G401.6 (cell line): ENCODE results near the gene PRSS12.
"Not testable (repeated sequence)": the region's sequence is repeated elsewhere in the genome, so short reads cannot be mapped to it uniquely, and the experiment has no call there.

Experiments
- FAIRE-seq: peaks from 2 replicates; lab custom pipeline; 2012; peaks lifted over from hg19 to GRCh38; lab: Jason Lieb, UNC

The PRSS12 gene, protein sequence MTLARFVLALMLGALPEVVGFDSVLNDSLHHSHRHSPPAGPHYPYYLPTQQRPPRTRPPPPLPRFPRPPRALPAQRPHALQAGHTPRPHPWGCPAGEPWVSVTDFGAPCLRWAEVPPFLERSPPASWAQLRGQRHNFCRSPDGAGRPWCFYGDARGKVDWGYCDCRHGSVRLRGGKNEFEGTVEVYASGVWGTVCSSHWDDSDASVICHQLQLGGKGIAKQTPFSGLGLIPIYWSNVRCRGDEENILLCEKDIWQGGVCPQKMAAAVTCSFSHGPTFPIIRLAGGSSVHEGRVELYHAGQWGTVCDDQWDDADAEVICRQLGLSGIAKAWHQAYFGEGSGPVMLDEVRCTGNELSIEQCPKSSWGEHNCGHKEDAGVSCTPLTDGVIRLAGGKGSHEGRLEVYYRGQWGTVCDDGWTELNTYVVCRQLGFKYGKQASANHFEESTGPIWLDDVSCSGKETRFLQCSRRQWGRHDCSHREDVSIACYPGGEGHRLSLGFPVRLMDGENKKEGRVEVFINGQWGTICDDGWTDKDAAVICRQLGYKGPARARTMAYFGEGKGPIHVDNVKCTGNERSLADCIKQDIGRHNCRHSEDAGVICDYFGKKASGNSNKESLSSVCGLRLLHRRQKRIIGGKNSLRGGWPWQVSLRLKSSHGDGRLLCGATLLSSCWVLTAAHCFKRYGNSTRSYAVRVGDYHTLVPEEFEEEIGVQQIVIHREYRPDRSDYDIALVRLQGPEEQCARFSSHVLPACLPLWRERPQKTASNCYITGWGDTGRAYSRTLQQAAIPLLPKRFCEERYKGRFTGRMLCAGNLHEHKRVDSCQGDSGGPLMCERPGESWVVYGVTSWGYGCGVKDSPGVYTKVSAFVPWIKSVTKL

DNA sequence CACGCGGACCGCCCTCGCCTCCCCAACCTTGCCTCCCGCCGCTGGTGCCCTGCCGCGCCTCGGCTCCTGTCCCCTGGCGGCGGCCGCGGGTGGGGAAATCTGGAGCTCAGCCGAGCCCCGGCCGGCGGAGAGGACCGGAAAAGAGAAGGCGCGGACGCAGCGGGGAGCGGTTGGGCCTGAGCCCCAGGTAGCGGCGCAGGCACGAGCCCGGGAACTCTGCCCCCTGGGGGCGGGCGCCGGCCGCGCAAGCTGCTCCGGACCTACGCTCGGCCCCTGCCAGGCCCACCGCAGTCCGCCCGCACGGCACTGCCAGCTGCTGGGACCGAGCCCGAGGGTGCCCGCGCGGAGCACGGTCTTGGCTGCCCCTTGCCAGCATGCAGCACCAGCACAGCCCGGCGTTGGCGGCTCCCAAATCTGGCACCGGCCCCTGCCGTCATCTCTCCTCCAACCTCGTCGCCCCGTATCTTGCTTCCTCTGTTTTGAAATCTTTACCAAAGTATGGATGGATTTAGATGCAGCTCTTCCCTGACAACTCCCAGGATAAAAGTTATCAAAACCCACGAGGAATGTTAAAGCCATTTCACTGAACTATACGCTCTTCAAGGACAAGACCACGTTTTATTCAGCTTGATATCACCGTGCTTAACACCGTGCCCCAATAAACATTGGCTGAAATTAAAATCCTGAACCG is at the start of gene PRSS12:
Gene PRSS12, minus strand, starts transcription at position 161 of the 691 bp plus-strand sequence. CDS start 283 bp downstream, outside the sequence.
- no peak for FAIRE-seq

GRCh38 chr4:118400356-118400755 is 47.6 kb upstream of the PRSS12 start:
- FAIRE-seq: no peak

DNA sequence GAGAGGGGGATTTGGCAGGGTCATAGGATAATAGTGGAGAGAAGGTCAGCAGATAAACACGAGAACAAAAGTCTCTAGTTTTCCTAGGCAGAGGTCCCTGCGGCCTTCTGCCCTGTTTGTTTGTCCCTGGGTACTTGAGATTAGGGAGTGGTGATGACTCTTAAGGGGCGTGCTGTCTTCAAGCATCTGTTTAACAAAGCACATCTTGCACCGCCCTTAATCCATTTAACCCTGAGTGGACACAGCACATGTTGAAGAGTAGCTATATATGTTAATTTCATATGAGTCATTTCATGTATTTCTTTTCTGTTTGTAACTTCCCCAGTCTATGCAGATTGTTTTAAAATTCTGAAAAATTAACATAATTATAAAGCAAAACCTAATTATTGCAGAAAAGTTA is 47.1 kb upstream of the PRSS12 start:
- not testable (repeated sequence) for FAIRE-seq

DNA sequence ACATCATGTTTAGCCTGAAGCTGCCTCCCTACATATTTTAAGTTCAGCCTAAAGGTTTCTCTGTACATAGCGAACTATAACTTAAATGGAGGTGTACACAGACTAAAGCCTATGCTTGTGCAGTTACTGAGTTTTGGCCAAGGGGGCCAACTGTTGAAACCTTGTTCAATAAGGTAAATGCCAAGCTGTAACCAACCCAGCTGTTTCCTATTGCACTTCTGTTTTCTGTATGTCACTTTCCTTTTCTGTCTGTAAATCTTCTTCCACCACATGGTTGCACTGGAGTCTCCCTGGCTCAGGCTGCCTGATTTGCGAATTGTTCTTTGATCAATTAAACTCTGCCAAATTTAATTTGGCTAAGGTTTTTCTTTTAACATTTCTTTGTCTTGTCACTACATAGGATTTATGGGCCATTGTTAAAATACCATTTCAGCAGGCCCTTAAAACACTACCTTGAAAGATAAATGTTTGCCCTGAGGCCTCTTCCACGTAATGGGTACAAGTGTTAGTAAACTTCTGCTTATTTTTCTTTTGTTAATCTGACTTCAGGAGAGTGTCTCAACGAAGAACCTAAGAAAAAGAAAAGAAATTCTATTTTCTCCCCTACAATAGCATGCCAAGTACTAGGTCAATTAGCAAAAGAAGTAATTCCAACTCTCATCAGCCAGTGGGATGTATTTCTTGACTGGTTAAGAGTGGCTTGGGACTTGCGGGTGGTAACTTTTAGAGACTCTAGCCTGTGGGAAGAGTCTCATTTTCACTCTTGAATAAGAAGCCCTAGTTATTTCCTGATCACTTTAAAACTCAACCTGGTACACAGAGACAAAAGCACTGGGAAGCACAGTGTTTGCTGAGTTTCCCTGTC is 45.7 kb upstream of the PRSS12 start:
- FAIRE-seq: no peak

DNA sequence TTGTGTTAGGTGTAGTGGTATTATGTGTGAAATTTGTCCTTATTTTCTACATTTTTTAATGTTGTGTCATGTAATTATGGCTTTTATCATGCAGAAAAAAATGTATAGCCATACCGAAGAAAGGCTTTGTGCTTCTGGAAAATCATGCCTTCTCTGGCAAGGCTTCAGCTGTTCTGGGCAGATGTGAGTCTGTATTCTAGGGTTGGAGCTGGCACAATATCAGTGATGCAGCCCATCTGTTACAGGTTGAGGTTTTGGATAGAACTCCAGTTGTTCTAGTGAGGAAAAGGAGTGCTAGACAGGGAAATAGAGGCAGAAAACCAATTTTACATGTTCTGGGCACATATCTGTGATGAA is 44.8 kb upstream of the PRSS12 start:
- no peak for FAIRE-seq

DNA sequence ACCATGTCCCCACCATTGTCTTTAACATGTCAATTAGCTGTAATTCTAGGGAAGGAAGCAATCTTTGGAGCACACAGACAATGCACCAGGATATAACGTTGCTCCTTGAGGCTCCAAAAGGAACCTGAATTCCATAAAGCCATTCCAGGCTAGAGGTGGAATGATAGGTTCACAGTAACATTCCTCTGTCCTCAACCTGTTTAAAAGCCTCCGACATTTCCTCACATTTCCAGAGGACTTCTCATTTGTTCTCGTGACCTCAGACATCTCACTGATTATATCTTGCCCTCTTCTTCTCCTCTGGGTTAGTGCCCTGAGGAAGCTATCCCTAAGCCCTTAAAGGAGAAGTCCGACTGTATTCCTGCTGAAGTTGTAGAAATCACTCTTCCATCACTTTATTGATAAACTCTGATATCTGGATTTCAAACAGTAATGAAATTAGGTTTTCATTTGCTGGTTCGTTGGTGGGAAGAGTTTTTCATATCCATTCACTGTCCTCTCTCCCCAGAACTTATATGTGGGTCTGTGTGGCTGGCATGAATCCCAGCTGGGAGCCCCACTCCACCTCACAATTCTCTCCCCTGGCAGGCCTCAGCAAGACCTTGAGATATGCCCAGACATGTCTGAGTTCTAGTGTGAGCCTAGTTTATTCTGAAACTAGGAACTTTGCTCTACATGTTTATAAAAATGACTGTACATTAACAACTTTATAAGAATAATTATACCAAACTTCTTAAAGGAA is 44.2 kb upstream of the PRSS12 start:
- FAIRE-seq: no peak

- no peak for FAIRE-seq
These were observed 42.3 kb upstream of the PRSS12 start for GRCh38 chr4:118395057-118395644.

GRCh38 chr4:118392509-118392908 is 39.7 kb upstream of the PRSS12 start:
- not testable (repeated sequence) for FAIRE-seq

DNA sequence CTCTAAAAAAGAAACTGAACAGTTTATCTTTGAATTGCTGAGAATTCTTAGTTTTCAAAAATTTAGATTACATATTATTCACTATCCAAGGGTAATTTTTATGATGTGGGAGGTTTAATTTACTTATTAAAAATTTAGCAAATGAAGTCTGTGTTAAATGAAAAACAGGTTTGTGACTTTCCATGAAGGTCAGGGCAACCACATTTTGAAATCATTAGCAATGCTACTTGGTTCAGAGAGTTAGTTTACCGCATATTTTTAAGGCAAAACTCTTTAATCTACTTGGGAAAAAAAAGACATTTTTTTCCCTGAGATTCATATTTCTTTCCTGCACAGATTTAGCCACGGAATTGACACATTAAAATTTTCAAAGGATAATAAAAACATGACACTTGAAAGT is 37.3 kb upstream of the PRSS12 start:
- FAIRE-seq: no peak

DNA sequence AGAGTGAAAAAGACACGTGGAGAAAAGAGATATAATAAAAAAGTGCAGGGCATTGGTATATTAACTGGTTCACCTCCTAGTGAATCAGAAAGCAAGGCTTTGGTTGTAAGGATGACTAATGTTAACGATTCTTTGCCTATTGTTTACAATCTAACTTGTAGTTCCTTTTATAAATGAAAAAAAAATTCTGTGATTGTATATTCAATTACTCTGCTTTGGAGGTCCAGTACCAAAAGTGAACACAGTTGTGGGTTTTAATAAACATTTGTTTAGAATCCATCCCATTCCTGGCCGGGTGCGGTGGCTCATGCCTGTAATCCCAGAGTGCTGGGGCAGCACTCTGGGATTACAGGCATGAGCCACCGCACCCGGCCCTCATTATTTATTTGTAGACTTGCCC is 36.9 kb upstream of the PRSS12 start:
- FAIRE-seq: no peak

DNA sequence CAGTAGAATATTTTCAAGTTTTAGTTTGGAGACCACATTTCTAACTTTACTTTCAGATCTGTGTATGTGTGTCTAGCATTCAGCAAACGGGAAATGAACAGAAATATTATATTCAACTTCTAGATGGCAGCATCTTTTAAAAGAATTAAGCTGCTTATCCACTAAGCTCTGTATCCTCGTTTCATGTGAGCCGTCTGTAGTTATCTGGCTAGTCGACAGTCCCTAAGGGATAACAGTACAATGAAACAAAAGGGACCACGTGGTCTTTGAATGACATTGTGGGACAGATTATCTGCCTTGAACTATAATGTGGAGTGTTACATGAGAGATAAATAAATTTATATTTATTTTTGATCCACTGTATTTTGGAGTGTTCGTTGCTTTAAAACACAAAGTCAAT is 35.8 kb upstream of the PRSS12 start:
- FAIRE-seq: no peak

- FAIRE-seq: no peak
These were observed 29.1 kb upstream of the PRSS12 start for GRCh38 chr4:118381902-118382301.

GRCh38 chr4:118373614-118374255 is 20.9 kb upstream of the PRSS12 start:
- FAIRE-seq: no peak

DNA sequence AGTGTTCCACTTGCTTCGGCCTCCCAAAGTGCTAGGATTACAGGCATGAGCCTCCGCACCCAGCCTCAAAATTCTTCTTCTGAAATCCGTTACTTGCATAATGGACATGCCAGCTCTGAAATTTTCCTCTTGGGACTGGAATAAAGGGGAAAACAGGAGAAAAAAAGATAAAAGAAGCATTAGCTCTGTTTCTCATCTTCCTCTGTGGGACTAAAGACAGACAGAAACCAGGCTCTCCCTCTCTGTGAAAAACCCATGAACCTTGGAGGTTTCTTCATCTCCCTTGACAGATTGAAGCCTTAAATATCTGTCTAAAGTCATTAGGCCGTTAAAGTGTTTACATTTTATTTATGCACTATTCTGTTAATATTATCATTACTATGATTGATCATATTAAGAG is 19.4 kb upstream of the PRSS12 start:
- no peak for FAIRE-seq

GRCh38 chr4:118369231-118369630 is 16.4 kb upstream of the PRSS12 start:
- FAIRE-seq: no peak

DNA sequence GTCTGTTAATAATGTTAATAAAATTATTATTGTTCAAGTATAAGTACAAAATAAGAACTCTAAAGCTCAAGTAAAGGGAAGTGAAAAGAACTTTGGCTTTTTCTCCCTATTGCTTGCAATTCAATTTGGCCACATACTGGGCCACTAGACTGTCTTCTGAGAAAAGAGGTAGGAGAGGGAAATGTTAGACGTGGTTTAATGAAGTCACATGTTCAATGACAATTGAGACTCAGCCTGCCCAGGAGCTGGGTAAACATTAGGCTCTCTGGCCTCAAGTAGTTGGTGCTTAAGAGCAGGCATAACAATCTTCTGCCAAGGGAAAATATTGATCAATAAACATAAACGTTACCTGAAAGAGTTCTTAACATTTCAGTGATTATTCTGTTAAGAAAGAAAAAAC is 15.1 kb upstream of the PRSS12 start:
- no peak for FAIRE-seq

GRCh38 chr4:118367361-118367760 is 14.6 kb upstream of the PRSS12 start:
- FAIRE-seq: no peak

DNA sequence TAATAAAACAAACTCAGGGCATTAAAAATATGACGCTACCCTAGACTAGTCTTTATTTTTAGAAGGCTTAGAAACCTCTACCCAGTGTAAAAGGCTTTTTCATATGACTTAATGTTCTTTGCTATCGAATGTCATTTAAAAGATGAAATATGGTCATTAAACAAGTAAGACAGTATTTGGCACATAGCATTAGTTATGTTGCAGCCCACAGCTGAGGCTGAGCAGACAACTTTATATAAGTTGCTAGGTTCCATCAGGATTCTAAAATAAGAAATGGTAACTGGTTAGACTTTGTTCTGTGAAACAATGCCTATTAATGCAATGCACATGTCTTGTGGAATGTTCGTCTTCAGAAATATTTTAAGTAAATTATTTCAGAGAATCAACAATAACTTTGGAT is 10.4 kb upstream of the PRSS12 start:
- no peak for FAIRE-seq

GRCh38 chr4:118361192-118361591 is 8.4 kb upstream of the PRSS12 start:
- no peak for FAIRE-seq

GRCh38 chr4:118360106-118360505 is 7.3 kb upstream of the PRSS12 start:
- FAIRE-seq: no peak
